Stimulated activated CD8-positive, alpha-beta memory T cell treated with anti-CD3 and anti-CD28 coated beads, Interleukin-4, amount 100 ng/mL, for 4 hours (primary cell): ENCODE results near the gene NFIA.

Source experiments
- DNase-seq, 2 donors: peaks; one replicate each; pipeline ENCODE4 v3.0.0-alpha.2; 2020; ENCODE audit warnings: low read depth in 2 of 2, low spot score in 1 of 2

The NFIA gene

GRCh38 chr1:61322769-61323168, 240.4 kb downstream of the NFIA start:
- DNase-seq: no peak

GRCh38 chr1:61323681-61324328, 241.4 kb downstream of the NFIA start:
- no peak for DNase-seq

GRCh38 chr1:61326713-61327112, 244.4 kb downstream of the NFIA start:
- DNase-seq: no peak

GRCh38 chr1:61327436-61327835, 245.1 kb downstream of the NFIA start:
- no peak for DNase-seq

- no peak for DNase-seq
Measured at GRCh38 chr1:61329556-61329955, 247.2 kb downstream of the NFIA start.

- no peak for DNase-seq
Measured at GRCh38 chr1:61330018-61330417, 247.7 kb downstream of the NFIA start.

- DNase-seq: no peak
Measured at GRCh38 chr1:61330571-61330970, 248.2 kb downstream of the NFIA start.

GRCh38 chr1:61332196-61332753, 249.9 kb downstream of the NFIA start:
- no peak for DNase-seq

- DNase-seq: no peak
Measured at GRCh38 chr1:61332796-61333195, 250.4 kb downstream of the NFIA start.

GRCh38 chr1:61334718-61335589, 252.6 kb downstream of the NFIA start:
- DNase-seq: no peak

- no peak for DNase-seq
Measured at GRCh38 chr1:61337037-61337436, 254.7 kb downstream of the NFIA start.

- no peak for DNase-seq
Measured at GRCh38 chr1:61337441-61337951, 255.1 kb downstream of the NFIA start.

GRCh38 chr1:61337981-61338848, 255.9 kb downstream of the NFIA start:
- DNase-seq: no peak

- no peak for DNase-seq
Measured at GRCh38 chr1:61338899-61339298, 256.5 kb downstream of the NFIA start.

- no peak for DNase-seq
Measured at GRCh38 chr1:61341426-61341825, 259.1 kb downstream of the NFIA start.

- DNase-seq: no peak
Measured at GRCh38 chr1:61343734-61344420, 261.5 kb downstream of the NFIA start.

GRCh38 chr1:61344696-61345095, 262.3 kb downstream of the NFIA start:
- no peak for DNase-seq

- no peak for DNase-seq
Measured at GRCh38 chr1:61348025-61348665, 265.8 kb downstream of the NFIA start.

- DNase-seq: no peak
Measured at GRCh38 chr1:61352845-61353435, 270.6 kb downstream of the NFIA start.
